Glomerular visceral epithelial cell (primary cell): ENCODE measurements around the gene CFAP53.
"Not testable (repeated sequence)": the region's sequence is repeated elsewhere in the genome, so short reads cannot be mapped to it uniquely, and the experiment has no call there.

Source experiments
- DNase-seq: peaks from one replicate; pipeline ENCODE4 v3.0.0-alpha.2; 2016; ENCODE audit errors: extremely low spot score

Gene CFAP53, protein sequence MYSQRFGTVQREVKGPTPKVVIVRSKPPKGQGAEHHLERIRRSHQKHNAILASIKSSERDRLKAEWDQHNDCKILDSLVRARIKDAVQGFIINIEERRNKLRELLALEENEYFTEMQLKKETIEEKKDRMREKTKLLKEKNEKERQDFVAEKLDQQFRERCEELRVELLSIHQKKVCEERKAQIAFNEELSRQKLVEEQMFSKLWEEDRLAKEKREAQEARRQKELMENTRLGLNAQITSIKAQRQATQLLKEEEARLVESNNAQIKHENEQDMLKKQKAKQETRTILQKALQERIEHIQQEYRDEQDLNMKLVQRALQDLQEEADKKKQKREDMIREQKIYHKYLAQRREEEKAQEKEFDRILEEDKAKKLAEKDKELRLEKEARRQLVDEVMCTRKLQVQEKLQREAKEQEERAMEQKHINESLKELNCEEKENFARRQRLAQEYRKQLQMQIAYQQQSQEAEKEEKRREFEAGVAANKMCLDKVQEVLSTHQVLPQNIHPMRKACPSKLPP

DNA sequence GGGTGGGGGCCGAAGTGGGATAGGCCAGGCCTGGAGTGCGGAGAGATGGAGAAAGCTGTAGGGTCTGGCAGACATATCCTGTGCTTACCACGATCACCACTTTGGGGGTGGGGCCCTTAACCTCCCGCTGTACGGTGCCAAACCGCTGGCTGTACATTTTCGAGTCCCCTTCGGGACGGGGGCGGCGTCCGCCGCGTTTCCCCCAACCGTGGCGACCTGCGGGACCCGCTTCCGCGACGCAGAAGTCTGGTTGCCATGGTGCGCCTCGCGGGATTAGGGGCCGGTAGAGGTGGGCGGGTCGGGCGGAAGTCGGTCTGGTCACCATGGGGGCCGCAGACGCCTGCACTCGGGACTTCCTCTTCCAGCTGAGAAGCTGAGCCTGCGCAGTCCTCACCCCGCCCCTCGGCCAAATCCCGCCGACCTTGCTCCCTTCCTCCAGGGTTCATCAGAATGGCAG lies at the start of gene CFAP53:
Gene CFAP53, minus strand, starts transcription at position 248 of the 457 bp plus-strand sequence. Its CDS starts 91 bp downstream, at position 157.
- peak; percentile 87 for DNase-seq

DNA sequence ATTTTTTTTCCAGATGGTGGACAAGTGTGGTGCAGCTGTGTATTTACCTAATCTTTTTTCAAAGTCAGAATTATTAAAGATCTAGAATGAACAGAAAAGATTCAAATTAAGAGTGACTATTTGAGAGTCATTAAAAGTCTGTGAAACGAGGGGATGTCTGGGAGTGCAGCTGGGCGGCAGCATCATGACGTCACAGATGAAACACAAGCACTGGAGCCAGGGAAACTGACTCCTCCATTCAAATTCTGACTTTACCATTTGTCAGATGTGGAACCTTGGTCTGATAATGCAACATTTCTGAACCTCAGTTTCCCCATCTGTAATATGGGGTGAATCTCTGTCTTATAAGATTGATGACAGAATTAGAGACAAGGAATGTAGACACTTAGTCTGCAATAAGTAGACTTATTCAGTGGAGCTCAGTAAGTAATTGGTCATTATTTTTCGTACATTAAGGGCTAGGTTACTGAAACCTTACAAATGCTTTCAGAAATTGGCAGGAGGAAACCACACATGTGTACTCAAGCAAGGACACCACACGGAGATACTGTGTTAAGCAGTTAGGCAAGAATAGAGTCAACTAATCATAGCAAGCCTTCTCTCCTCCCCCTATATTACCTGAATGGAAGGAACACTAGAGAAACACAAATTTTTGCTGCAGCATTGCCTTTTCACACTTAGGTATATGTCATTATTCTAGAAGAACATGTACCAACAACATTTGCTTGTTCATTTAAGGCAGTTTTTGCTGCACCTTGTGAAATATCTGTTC lies 49.0 kb upstream of the CFAP53 start:
- DNase-seq = no peak

DNA sequence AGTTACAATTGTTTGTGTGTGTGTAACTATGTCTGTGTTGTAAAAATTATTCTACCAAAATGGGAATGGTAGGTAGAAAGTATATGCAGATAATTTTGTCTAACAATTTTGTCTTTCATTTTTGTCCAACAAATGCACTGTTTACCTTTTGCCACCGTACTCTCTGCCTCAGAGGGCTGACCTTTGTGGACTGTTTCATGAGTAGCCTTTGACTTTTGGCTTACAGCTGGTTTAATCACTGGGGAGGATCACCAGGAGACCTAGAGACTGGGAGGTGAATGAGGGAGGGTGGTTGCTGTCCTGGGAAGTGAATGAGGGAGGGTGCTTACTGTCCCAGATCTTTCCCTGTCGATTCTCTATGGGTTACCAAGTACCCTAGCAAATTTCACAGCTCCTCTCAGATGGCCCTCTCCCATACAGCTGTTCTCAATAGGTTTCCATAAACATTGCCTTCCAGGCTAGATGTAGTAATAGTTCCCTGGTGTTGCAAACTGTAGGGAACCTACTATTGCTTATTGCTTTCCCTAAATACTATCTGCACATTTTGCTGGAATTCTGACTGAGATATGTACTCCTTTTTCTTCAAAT lies 47.7 kb upstream of the CFAP53 start:
- DNase-seq = no peak

DNA sequence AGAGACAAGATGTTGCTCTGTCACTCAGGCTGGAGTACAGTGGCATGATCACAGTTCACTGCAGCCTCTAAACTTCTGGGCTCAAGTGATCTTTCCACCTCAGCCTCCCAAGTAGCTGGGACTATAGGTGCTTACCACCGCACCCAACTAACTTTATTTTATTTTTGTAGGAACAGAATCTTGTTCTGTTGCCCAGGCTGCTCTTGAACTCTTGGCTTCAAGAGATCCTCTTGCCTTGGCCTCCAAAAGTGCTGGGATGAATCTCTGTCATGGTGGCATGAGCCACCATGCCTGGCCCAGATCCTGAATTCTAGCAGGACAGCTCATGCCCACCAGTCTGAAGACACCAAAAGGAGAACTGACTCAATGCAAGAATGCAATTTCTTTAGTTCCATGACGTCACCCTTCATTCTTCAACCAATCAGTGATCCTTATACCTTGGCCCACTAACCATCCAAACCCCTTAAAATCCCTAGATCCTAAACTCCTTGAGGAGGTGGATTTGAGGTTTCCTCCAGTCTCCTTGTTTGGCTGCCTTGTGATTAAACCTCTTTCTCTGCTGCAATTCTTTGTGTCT lies 46.8 kb upstream of the CFAP53 start:
- no peak for DNase-seq

DNA sequence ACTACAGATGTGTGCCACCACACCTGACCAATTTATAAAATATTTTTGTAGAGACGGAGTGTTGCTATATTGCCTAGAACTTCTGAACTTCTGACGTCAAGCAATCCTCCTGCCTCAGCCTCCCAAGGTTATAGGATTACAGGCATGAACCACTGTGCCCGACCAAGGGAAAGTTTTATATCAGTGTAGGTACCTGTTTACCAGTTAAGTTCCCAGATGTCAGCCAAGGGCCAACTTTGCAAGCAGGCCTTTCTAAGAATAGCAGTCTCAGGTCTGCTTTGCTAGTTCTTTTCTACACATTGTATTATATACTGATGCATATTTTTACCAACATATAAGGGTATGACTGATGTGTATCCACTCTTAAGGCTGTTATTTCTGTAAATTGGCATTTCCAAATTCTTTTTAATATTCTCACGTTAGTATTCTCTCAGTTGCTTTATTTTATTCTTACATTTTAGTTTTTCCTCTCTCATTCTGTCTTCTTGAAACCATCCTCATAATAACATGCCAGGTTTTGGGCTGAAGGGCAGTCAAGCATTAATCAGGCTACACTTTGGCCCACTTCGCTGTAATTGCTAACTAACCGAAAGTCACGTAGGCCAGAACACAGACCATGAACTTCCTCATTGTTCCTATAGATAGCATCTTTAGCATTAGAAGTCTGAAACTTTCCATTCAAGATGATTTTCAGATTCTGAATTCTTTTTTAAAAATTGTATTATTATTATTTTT lies 46.2 kb upstream of the CFAP53 start:
- no peak for DNase-seq

DNA sequence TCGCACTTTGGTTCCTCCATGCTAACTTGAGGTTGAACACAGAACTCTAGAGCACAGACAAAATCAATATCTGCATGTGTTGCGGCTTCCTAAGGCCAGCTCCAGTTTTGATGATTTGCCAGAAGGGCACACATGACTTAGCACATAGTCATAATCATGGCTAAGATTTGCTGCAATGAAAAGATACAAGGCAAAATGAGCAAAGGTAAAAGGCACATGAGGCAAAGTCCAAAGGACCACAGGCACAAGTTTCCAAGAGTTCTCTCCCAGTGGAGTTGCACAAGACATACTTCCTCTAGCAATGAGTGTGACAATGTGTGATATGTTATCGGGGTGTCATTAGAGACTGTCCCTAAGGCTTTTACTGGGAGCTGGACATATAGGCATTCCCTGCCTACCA lies 45.4 kb upstream of the CFAP53 start:
- DNase-seq = no peak

DNA sequence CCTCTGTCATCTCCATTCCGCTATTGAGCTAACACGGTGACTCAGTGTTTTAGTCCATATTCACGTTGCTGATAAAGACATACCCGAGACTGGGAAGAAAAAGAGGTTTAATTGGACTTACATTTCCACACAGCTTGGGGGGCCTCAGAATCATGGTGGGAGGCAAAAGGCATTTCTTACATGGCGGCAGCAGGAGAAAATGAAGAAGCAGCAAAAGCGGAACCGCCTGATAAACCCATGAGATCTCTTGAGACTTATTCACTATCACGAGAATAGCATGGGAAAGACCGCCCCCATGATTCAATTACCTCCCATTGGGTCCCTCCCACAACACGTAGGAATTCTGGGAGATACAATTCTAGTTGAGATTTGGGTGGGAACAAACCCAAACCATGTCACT lies 43.8 kb upstream of the CFAP53 start:
- DNase-seq = no peak

DNA sequence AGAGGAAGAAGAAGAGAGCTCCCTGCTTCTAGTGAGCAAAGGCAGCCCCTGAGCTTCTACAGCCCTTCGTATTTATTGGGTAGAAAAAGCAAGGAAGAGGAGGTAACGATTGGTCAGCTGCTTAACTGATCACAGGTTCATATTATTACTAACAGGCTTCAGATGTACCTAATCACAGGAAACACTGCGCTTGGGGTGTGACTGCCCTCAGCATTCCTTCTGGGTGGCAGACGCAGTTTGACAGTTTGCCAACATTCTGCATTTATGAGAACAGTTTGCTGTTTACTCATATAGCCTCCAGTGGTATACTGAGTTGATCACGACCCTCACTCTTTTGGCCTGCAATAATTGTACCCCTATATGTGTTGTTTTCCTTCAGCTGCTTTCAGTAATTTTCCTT lies 42.6 kb upstream of the CFAP53 start:
- not testable (repeated sequence) for DNase-seq

DNA sequence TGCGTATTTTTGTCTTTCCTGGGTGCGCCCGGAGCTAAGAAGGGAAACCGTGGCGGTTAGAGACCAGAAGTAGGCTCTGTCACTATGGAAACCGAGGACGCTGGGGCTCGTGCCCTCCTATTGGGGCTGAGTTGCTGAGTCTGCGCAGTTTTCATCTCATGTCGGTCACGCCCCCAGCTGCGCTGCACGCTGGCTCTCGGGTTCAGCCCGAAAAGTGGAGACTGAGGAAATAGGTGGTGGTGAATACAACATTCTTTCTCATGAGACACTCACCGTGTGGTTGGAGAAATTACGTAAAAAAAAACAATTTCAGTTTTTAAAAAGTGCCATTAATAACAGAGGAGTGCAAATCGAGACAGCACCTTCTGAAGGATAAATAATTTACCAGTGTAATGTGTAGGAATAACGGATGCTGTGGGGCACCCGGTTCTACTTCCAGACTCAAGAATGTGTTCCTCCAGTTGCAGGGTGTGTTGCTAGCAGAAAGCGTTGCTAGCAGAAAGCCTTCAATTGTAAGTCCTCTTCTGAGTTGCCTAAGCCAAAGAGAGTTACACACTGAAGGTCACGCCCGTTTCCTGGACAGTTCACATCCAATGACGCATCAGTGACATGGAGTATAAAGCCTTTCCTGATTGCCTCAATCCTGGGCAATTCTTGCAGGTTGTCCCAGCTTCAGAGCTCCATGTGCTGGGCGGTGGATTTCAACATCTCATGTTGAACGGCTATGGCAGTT lies 41.6 kb upstream of the CFAP53 start:
- DNase-seq = peak; percentile 68

DNA sequence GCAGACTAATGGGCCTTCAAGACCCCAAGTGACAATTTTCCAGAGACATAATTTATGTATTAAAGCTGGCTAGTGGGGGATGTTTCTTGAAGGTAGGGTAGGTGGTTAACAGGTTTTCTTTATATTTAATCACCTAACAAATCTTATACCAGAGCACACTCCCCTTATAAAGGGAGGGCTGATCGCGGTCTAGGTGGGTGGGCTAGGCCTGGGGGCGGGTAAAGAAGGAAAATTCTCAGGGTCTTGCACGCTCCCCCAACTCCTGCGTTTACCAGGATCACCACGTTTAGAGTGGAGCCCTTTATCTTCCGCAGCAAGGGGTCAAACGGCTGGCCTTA lies 41.1 kb upstream of the CFAP53 start:
- no peak for DNase-seq

DNA sequence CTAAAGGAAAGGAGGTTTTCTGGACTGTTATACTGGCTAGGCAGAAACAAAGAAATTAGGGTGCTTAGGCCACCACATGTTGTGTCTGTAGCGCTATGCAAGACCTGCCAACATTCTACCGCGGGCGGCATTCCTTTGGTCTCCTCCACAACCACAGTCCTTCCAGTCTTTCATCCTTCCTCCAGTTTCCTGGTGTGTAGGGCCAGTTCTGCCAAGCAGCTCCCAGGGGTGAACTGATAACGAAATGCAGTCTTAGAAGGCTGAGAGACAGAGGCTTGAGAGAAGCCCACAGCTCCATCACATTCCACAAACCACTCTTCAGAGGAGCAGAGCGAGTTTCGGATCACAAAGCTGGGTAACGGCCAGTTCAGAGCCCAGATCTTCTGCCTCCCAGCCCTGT lies 40.6 kb upstream of the CFAP53 start:
- no peak for DNase-seq

DNA sequence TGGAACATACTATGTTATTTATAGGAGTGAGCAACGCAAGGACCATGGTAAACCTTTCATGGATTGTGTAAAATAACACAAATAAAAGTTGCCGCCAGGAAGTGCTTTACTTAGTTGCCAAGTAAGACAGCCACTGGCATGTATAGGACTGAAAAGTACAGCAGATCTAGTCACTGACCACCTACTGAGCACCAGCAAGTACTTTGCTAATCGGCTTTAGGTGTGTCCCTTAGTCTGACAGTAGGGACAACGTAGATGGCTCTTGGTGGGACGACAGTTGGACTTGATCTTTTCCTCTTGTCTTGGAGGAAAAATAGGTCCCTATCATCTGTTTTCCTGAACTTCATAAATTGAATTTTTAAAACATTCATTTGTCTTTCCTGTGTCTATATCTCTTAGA lies 34.8 kb upstream of the CFAP53 start:
- DNase-seq = no peak

DNA sequence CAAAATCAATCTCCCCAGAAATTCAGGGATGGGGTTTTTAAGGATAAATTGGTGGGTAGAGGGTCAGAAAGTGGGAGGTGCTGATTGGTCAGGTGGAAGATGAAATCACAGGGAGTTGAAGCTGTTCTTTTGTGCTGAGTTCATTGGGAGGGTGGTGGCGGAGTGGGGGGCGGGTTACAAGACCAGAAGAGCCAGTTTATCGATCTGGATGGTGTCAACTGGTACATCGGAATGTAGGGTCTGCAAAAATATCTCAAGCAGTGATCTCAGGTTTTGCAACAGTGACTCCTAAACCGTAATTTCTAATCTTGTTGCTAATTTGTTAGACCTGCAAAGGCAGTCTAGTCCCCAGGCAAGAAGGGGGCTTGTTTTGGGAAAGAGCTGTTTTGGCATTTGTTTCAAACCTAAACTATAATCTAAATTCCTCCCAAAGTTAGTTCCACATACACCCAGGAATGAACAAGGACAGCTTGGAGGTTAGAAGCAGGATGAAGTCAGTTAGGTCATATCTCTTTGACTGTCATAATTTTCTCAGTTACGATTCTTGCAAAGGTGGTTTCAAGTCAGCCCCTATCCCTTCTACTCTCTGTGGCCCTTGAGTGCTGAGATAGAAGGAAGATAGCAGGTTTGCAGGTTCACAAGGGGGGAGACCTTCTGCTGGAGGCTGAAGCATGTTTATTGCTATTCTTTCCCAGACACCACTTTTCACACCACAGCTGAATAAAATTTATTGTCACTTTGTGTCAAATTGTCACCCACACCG lies 33.5 kb upstream of the CFAP53 start:
- no peak for DNase-seq

DNA sequence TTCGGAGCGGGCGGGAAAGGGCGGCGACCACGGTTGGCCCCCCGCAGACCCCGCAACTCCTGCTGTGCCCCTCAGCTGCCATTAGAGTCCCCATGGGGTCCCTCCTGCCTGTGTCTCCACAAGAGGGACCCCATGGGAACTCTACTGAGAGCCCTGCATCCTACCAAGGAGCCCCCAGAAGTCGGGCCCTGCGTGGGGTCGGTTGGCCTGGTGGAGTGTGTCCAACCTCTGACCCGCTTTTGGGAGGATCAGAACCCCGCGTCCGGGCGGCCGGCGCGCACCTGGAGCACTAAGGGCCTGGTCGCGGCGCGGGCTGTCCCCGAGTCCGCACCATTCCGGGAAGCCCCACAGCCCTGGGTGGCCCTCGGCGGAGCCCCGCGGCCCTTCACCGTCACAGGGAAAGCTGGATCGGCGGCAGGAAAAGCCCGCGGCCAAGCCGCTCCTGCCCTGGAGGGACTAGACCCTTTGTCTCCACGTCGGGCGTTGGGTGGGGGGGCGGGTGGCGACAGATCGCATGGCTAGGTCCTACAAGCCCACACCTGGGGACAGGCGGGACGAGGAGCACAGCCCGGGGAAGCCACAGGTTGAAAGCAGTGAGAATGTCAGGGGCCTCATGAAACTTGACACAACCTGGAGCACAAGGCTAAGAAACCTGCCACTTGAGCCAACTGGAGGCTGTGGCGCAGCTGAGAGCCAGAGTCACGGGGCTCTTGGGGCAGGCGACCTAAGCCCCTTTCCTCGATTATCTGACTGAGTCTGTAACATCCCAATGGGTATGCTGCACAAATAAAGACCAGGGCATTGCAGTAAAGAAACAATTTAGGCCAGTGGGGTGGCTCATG lies 32.4 kb upstream of the CFAP53 start:
- DNase-seq = no peak

DNA sequence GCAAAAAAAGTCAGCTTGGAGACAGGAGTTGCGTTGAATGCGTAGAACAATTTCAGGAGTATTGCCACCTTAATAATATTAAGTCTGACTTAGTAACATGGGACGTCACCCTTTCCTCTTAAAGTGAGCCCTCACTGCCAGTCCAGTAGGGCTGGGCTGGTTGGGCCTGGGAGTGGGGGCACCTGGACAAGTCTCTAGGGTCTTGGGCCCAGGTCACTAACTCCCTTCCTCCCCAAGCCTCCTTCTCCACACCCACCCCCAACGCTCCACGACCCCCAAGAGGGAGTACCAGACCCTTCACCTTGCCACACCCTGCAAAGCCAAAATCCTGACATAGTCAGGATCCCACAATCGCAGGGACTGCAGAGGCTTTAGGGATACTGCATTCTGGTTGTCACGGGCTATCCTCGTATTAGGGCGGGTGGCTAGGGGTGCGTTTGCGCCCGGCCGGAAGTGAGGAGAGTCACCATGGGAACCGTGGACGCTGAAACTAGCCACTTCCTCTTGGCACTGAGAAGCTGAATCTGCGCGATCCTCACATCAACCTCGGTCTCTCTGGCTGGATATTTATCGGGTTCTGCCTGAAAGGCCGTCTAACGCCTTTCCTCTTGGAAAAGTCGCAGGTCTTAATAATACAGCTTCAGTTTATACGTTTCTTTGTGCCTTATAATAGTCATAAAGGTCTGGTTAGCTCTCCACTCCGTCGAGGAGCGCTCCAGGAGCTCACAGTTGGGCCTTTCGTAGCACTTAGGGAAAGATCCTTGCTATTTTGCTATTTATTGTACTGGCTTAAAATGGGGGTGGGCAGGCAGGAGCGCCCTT lies 31.5 kb upstream of the CFAP53 start:
- peak; percentile 55 for DNase-seq

DNA sequence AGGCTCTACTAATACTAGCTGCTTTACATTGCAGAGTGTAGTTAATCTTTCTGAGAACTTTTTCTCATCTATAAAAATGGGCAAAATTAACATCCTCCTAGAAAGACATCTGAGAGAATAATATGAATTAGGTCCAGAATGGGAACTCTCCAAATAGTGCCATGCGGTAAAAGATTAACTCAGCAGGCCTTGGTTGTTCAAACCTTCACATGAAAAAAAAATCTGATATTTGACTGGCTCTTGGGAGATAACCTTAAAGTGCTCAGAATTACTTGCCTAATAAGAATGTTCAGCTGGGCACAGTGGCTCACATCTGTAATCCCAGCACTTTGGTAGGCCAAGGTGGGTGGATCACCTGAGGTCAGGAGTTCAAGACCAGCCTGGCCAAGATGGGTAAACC lies 26.7 kb upstream of the CFAP53 start:
- no peak for DNase-seq

DNA sequence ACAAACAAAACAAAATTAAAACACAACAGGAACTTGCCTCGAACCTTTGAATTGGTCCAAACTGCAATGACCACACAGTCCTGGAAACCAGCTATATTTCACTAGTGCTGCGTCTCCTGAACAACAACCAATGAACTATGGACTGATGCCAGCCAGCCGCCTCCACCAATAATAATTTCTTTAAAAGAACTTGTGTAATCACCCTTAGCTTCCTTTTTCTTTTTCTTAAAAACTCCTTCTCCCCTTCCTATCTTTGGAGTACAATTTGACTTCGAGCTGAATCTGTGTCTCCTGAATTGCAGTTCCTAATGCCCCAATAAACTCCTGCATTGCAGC lies 22.8 kb upstream of the CFAP53 start:
- DNase-seq = no peak

DNA sequence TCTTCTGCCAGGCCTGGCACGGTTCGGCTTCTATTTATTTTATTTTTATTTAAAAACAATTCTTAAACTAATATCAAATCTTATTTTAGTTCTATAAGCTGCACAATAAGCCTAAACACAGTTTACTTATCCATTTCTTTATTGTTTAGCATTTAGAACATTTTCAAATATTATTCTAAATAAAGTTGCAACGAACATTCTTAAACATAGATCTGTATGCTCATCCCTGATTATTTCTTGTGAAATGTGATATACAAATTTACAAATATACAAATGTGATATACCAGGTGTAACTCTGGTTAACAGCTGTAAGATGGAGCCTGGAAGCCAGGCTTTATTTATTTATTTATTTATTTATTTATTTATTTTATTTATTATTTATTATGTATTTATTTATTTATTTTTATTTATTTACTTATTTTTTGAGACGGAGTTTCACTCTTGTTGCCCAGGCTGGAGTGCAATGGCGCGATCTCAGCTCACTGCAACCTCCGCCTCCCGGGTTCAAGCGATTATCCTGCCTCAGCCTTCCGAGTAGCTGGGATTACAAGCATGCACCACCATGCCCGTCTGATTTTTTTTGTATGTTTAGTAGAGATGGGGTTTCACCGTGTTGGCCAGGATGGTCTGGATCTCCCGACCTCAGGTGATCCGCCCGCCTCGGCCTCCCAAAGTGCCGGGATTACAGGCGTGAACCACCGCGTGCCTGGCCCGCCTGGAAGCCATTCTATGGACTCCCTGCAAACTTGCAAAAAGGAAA lies 22.2 kb upstream of the CFAP53 start:
- DNase-seq = not testable (repeated sequence)
